K562 (cell line): ENCODE results near the gene ZSCAN21. TPM values are rescaled to one million over a fixed set of nuclear protein-coding genes. Genes with fewer than 3 reads are reported as not detected.
A peak's percentile ranks its signal among the peaks of the same experiment; 100 is the strongest.

Experiments used
- BCOR ChIP-seq: fragments of 450-650 bp; IDR thresholded peaks from 2 replicates; pipeline ENCODE4 v1.6.1; 2016
- CBX3 ChIP-seq, 2 experiments: IDR thresholded peaks; 1 replicate in 1 of 2; 2 replicates in 1 of 2; pipeline ENCODE4 v1.6.1; 2012; ENCODE audit warnings: inconsistent platforms in 2 of 2, low read length in 2 of 2, borderline replicate concordance in 1 of 2, control low read depth in 1 of 2
- CXXC5 ChIP-seq: fragments of 250-450 bp; sonication (Bioruptor Pico); IDR thresholded peaks from 2 replicates; pipeline ENCODE4 v1.8.0; 2022; ENCODE audit warnings: inconsistent platforms, mild to moderate bottlenecking, moderate library complexity
- E2F4 ChIP-seq: sonication (generic); formaldehyde crosslinking; IDR thresholded peaks from 2 replicates; pipeline ENCODE4 v1.8.0; 2022; ENCODE audit warnings: mild to moderate bottlenecking, low read depth, missing genetic modification reagents
- FOXP1 ChIP-seq: sonication (generic); formaldehyde crosslinking; IDR thresholded peaks from 2 replicates; pipeline ENCODE4 v1.8.0; 2022; ENCODE audit warnings: mild to moderate bottlenecking, missing genetic modification reagents
- GTF3C2 ChIP-seq: IDR thresholded peaks from 3 replicates; pipeline ENCODE4 v1.6.1; 2011; ENCODE audit warnings: borderline replicate concordance, mild to moderate bottlenecking, moderate library complexity; ENCODE audit not compliant: insufficient read length; ENCODE audit errors: extremely low read depth
- LARP7 ChIP-seq: fragments of 450-650 bp; IDR thresholded peaks from 2 replicates; pipeline ENCODE4 v1.6.1; 2016
- NONO ChIP-seq, 2 experiments: fragments of 200-400 bp in 1 of 2; fragments of 450-650 bp in 1 of 2; formaldehyde crosslinking in 1 of 2; IDR thresholded peaks; 2 replicates each; pipeline ENCODE4 v1.6.1; 2017; ENCODE audit warnings: low read depth in 2 of 2, mild to moderate bottlenecking in 2 of 2, moderate library complexity in 2 of 2, low read length in 1 of 2
- PURB ChIP-seq: sonication (generic); formaldehyde crosslinking; IDR thresholded peaks from 2 replicates; pipeline ENCODE4 v1.9.0; 2021; ENCODE audit warnings: low read depth, mild to moderate bottlenecking, missing genetic modification reagents
- RBM17 ChIP-seq: fragments of 200-400 bp; formaldehyde crosslinking; IDR thresholded peaks from 2 replicates; pipeline ENCODE4 v1.6.1; 2017; ENCODE audit warnings: low read depth, mild to moderate bottlenecking, low read length, borderline replicate concordance
- SAP30 ChIP-seq: fragments of 200-600 bp; sonication (generic); IDR thresholded peaks from 2 replicates; pipeline ENCODE4 v1.6.1; 2012; ENCODE audit warnings: borderline replicate concordance, low read depth, mild to moderate bottlenecking, moderate library complexity, low read length, control low read depth, inconsistent platforms; ENCODE audit not compliant: insufficient read depth, poor library complexity, severe bottlenecking
- SUPT5H ChIP-seq: fragments of 450-650 bp; IDR thresholded peaks from 2 replicates; pipeline ENCODE4 v1.6.1; 2016
- TAF7 ChIP-seq: fragments of 450-650 bp; IDR thresholded peaks from 2 replicates; pipeline ENCODE4 v1.6.1; 2016; ENCODE audit warnings: missing genetic modification characterization, missing compliant biosample characterization
- TEAD1 ChIP-seq, 2 experiments: fragments of 450-650 bp in 1 of 2; sonication (generic) in 1 of 2; formaldehyde crosslinking; IDR thresholded peaks; 2 replicates each; pipeline versions ENCODE4 v1.4.0 to v1.8.0; 2020 to 2022; ENCODE audit warnings: mild to moderate bottlenecking in 2 of 2, missing genetic modification reagents in 1 of 2
- TFAP4 ChIP-seq: sonication (generic); formaldehyde crosslinking; IDR thresholded peaks from 2 replicates; pipeline ENCODE4 v1.8.0; 2022; ENCODE audit warnings: missing genetic modification reagents, mild to moderate bottlenecking, moderate library complexity, borderline replicate concordance
- WHSC1 ChIP-seq: IDR thresholded peaks from one replicate; pipeline ENCODE4 v1.6.1; 2012; ENCODE audit warnings: low read length, control low read depth, inconsistent platforms
- ZBTB7A ChIP-seq: IDR thresholded peaks from 2 replicates; pipeline ENCODE4 v1.6.1; 2011; ENCODE audit warnings: low read depth, mild to moderate bottlenecking, low read length, moderate library complexity, borderline replicate concordance; ENCODE audit not compliant: control insufficient read depth
- ZNF3 ChIP-seq: fragments of 250-450 bp; sonication (Bioruptor Pico); IDR thresholded peaks from 2 replicates; pipeline ENCODE4 v1.5.0; 2021; ENCODE audit warnings: mild to moderate bottlenecking, moderate library complexity
- polyA plus RNA-seq, 8 experiments: library from polyadenylated mRNA; depleted of rRNA in 4 of 8; stranded (reverse) in 5 of 8; unstranded in 3 of 8; fragments of >200 nt; fragmentation: Nextera tagmentation in 2 of 8; fragmentation: Illumina TruSeq in 1 of 8; extraction: Ambion mirVana in 2 of 8; extraction: Trizol in 1 of 8; gene quantifications; 2 replicates each; pipeline versions ENCODE4 v1.2.1 to v1.2.3, GENCODE V29; 2011 to 2014; ENCODE audit warnings: inconsistent platforms in 1 of 8, missing spikeins in 1 of 8
- total RNA-seq, 7 experiments: library from RNA; depleted of rRNA in 6 of 7; stranded (reverse); fragments of >200 nt in 6 of 7; fragmentation: Illumina TruSeq in 2 of 7; extraction: Trizol in 2 of 7; gene quantifications; 2 replicates each; pipeline versions ENCODE4 v1.2.1 to v1.2.3, GENCODE V29; 2011 to 2021; ENCODE audit warnings: low replicate concordance in 1 of 7
- TF ChIP-seq, protein P1 (sequence below): fragments of 200-400 bp; formaldehyde crosslinking; IDR thresholded peaks from 2 replicates; pipeline ENCODE4 v1.6.1; 2017; ENCODE audit warnings: mild to moderate bottlenecking, low read depth, low read length, moderate library complexity
- TF ChIP-seq, protein P2 (sequence below): fragments of 250-450 bp; sonication (Bioruptor Pico); IDR thresholded peaks from 2 replicates; pipeline ENCODE4 v1.8.0; 2021; ENCODE audit warnings: moderate library complexity, mild to moderate bottlenecking, inconsistent platforms

Gene ZSCAN21
- total and polyA plus RNA-seq, 9 of the 15 experiments (the other 6 are each of a cell fraction or from before 2014, with no cell fraction given), result 5.9 to 15.5 (median 13.2) TPM

GRCh38 chr7:100100420-100101015, 50.9 kb downstream of the ZSCAN21 start (continued):
- TF ChIP-seq ZBTB7A (no peak; the same call in 1 of the 2 replicates), E2F4 (CRISPR knock-in tag) (no peak), WHSC1 (no peak), SUPT5H (no peak), ZNF3 (CRISPR knock-in tag) (no peak), LARP7 (0 out of 2 replicates have a peak, but pooled peaks have one; percentile 44), BCOR (peak; percentile 34; the same call in 1 of the 2 replicates), CBX3 (IDR thresholded peaks at IDR 0.05; ENCODE audit: borderline replicate concordance in 1 of 2, low read length in 2 of 2) (peak in 1 of 2 experiments; percentile 42; a peak in 1 of 3 replicates), PURB (no peak), TAF7 (tag) (peak; percentile 26; the same call in 1 of the 2 replicates), FOXP1 (CRISPR knock-in tag) (no peak; the same call in 1 of the 2 replicates), RBM17 (no peak), CXXC5 (CRISPR knock-in tag) (peak; percentile 88), TEAD1 (CRISPR knock-in tag; IDR thresholded peaks at IDR 0.05) (peak; percentile 87 to 89), TFAP4 (0 out of 2 replicates have a peak, but pooled peaks have one; percentile 33), GTF3C2 (no peak), SAP30 (peak; percentile 98), NONO (IDR thresholded peaks at IDR 0.05; ENCODE audit: low read depth in 2 of 2, low read length in 1 of 2) (0 out of 4 replicates have a peak, but pooled peaks of 1 of the 2 experiments have one; percentile 10)
- TF ChIP-seq, protein P1, sequence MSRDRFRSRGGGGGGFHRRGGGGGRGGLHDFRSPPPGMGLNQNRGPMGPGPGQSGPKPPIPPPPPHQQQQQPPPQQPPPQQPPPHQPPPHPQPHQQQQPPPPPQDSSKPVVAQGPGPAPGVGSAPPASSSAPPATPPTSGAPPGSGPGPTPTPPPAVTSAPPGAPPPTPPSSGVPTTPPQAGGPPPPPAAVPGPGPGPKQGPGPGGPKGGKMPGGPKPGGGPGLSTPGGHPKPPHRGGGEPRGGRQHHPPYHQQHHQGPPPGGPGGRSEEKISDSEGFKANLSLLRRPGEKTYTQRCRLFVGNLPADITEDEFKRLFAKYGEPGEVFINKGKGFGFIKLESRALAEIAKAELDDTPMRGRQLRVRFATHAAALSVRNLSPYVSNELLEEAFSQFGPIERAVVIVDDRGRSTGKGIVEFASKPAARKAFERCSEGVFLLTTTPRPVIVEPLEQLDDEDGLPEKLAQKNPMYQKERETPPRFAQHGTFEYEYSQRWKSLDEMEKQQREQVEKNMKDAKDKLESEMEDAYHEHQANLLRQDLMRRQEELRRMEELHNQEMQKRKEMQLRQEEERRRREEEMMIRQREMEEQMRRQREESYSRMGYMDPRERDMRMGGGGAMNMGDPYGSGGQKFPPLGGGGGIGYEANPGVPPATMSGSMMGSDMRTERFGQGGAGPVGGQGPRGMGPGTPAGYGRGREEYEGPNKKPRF, result no peak
- TF ChIP-seq, protein P2, sequence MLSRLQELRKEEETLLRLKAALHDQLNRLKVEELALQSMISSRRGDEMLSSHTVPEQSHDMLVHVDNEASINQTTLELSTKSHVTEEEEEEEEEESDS, result no peak
